Daoy (cell line): ENCODE results near the gene NCKAP5. TPM values are rescaled to one million over a fixed set of nuclear protein-coding genes. Genes with fewer than 3 reads are reported as not detected.
"Not testable (repeated sequence)": the region's sequence is repeated elsewhere in the genome, so short reads cannot be mapped to it uniquely, and the experiment has no call there.

ENCODE experiments used
- DNase-seq: peaks from one replicate; pipeline ENCODE4 v3.0.0-alpha.2; 2015; ENCODE audit warnings: low read depth
- total RNA-seq: library from RNA; depleted of rRNA; stranded (reverse); fragments of >200 nt; shearing (Covaris generic); gene quantifications from 2 replicates; pipeline ENCODE4 v1.2.3, GENCODE V29; 2014

NCKAP5 gene
- total RNA-seq, 1 experiment from 2014 or later = 8.4 TPM

- DNase-seq = no peak
Observed at GRCh38 chr2:132716954-132717353, 851.3 kb downstream of the NCKAP5 start.

- no peak for DNase-seq
Observed at GRCh38 chr2:132715386-132716351, 852.6 kb downstream of the NCKAP5 start.

- DNase-seq = peak; percentile 17
Observed at GRCh38 chr2:132703396-132703795, 864.9 kb downstream of the NCKAP5 start.

- peak; percentile 56 for DNase-seq
Observed at GRCh38 chr2:132701810-132702209, 866.5 kb downstream of the NCKAP5 start.

GRCh38 chr2:132699802-132700201 lies 868.5 kb downstream of the NCKAP5 start:
- not testable (repeated sequence) for DNase-seq

GRCh38 chr2:132698347-132698746 lies 869.9 kb downstream of the NCKAP5 start:
- not testable (repeated sequence) for DNase-seq

GRCh38 chr2:132697556-132698205 lies 870.6 kb downstream of the NCKAP5 start:
- DNase-seq = no peak

GRCh38 chr2:132692816-132693215 lies 875.4 kb downstream of the NCKAP5 start:
- DNase-seq = no peak

GRCh38 chr2:132691556-132691955 lies 876.7 kb downstream of the NCKAP5 start:
- DNase-seq = no peak

GRCh38 chr2:132690664-132691303 lies 877.5 kb downstream of the NCKAP5 start:
- no peak for DNase-seq

GRCh38 chr2:132681766-132682165 lies 886.5 kb downstream of the NCKAP5 start:
- DNase-seq = no peak

- no peak for DNase-seq
Observed at GRCh38 chr2:132680544-132680943, 887.7 kb downstream of the NCKAP5 start.

GRCh38 chr2:132678483-132678882 lies 889.8 kb downstream of the NCKAP5 start:
- DNase-seq = peak; percentile 13

- DNase-seq = peak; percentile 34
Observed at GRCh38 chr2:132677661-132678060, 890.6 kb downstream of the NCKAP5 start.

GRCh38 chr2:132676999-132677398 lies 891.3 kb downstream of the NCKAP5 start:
- no peak for DNase-seq

- peak; percentile 86 for DNase-seq
Observed at GRCh38 chr2:132671151-132671835, 897.0 kb downstream of the NCKAP5 start.

- peak; percentile 73 for DNase-seq
Observed at GRCh38 chr2:132670496-132671150, 897.6 kb downstream of the NCKAP5 start.

GRCh38 chr2:132669908-132670495 lies 898.3 kb downstream of the NCKAP5 start, which contains the start of gene LYPD1:
LYPD1 (minus strand) TSS chr2:132670205; CDS start chr2:132669932, 273 bp downstream.
- DNase-seq = peak; percentile 72

- peak; percentile 54 for DNase-seq
Observed at GRCh38 chr2:132668987-132669907, 899.0 kb downstream of the NCKAP5 start.
